GM21423 (cell line): ENCODE data around the gene CCNL2.
A peak's percentile ranks its signal among the peaks of the same experiment; 100 is the strongest.

ENCODE experiments used
- ATAC-seq: cut with Tn5 transposase; IDR thresholded peaks from one replicate; pipeline ENCODE4 v1.9.1; 2021; ENCODE audit warnings: mild to moderate bottlenecking, moderate library complexity; ENCODE audit not compliant: unreplicated experiment

The CCNL2 gene

GRCh38 chr1:1358433-1359271, 40.5 kb downstream of the CCNL2 start, which contains the start of gene MXRA8:
Gene MXRA8, minus strand, starts transcription at chr1:1358555. Its CDS starts 51 bp downstream, at chr1:1358504.
- no peak for ATAC-seq

- ATAC-seq: no peak
Measured at GRCh38 chr1:1357871-1358432, 41.2 kb downstream of the CCNL2 start.

- no peak for ATAC-seq
Measured at GRCh38 chr1:1356796-1357401, 42.2 kb downstream of the CCNL2 start.

- ATAC-seq: no peak
Measured at GRCh38 chr1:1356166-1356795, 42.9 kb downstream of the CCNL2 start.

- no peak for ATAC-seq
Measured at GRCh38 chr1:1355416-1355815, 43.7 kb downstream of the CCNL2 start.

DNA sequence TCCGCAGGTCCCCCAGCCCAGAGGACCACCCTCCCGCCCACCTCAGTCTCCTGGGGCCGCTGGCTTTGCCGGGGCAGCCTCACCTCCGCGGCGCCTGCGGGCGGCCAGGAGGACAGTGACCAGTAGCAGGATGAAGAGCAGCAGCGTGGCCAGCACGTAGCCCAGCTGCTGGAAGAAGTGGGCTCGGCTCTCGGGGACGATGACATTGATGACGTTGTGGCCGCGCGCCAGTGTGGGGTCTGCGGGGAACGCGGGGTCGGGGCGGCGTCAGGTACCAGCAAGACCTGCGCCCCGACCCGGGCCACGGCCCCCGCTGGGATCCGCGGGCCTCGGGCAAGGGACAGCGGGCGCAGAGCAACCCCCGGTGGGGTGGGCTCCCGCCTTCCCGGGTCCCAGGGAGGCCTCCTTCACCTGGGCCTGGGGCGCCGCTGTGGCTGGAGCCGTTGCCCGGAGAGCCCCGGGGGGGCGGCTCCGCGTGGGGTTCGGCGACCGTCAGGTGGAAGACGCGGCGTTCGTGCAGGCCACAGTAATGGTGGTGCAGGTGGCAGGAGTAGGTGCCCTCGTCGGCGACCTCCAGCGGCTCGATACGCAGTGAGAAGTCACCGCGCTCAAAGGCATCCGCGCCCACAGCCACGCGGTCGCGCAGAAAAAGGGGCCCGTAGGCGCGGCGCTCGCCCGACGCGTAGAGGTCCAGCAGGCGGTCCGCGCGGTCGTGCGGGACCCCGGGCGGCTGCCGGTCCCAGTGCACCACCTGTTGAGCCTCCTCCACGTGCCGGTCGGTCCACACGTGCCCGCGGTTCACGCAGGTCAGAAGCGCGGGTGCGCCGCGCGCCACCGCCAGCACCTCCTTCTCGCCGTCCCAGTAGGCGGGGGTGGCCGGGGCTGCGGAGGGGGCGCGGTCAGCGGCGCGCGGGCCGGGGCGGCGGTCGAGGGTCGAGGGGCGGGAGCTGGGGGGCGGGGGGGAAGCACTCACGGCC, 44.6 kb downstream of the CCNL2 start:
- ATAC-seq: no peak

DNA sequence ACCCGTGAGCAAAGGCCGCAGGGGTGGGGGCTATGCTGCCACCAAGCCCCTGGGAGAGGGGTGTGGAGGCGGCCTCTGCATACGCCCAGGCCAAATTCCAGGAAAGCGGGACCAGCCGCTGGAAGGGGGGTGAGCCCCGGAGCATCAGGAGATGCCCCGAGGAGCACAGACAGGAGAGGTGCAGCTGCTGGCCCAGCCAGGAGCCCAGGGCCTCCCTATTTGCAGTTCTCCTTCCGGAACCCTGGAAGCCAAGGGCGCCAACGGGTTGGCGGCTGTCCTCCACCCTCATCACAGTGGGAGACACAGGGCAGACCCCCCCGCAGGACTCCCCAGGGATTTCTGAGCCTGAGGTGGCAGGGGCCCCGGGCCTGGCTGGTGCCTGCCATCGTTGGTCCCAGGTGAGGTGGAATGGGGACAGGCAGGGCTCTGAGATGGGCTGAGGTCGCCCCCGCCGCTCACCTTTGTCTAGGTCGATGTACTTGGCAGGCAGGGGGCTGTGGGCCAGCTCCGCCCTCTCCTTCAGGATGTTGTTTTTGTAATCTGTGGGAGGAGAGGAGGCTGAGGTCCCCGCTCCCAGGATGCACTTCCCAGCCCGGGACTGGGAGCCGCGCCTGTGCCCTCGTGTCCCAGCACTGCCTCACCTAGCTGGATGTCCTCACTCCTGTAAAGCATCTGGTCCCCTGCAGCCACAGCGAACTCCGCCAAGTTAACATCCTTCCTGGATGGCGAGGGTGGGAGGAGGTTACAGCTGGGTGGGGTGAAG, 45.6 kb downstream of the CCNL2 start:
- no peak for ATAC-seq

GRCh38 chr1:1352786-1353388, 46.2 kb downstream of the CCNL2 start:
- no peak for ATAC-seq

DNA sequence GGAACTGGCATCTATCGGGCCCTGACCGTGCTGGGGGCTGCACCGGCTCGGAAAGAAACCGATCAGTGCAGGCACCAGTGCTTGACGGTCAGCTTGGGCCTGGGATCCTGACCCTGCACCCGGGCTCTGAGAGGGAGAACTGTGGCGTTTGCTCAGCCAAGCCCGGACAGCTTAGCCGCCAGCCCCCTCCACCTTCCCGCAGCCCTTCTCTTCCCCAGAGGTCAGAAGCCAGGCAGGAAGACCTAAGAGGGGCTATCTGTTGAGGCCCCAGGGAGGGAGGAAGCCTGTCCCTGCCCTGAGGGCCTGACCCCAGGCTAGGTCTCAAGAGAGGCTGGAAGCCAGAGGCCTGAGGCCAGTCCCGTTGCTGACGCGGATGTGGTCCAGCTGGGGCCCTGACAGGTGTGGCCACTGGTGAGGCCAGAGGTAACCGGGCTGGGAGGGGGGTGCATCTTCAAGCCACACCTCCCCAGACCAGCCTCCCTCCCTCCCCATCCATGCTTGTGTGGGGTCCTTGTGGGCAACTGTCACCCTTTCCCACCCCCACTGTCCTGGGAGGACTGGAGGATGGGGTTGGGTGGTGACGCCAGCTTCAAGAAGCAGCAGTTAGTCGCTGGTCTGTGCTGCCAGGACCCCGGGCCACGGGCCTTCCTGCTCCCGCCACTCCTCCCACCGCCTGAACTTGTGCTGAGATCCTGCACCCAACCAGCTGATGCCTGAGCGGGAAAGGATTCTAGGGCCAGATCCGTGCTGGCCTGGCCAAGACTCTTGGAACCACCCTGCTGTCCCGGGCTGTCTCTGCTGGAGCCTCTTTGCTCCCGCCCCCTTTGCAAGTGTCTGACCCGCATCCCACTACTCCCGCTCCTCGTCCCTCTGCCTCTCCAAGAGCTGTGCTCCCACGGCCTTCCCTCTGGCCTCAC, 47.4 kb downstream of the CCNL2 start:
- no peak for ATAC-seq

DNA sequence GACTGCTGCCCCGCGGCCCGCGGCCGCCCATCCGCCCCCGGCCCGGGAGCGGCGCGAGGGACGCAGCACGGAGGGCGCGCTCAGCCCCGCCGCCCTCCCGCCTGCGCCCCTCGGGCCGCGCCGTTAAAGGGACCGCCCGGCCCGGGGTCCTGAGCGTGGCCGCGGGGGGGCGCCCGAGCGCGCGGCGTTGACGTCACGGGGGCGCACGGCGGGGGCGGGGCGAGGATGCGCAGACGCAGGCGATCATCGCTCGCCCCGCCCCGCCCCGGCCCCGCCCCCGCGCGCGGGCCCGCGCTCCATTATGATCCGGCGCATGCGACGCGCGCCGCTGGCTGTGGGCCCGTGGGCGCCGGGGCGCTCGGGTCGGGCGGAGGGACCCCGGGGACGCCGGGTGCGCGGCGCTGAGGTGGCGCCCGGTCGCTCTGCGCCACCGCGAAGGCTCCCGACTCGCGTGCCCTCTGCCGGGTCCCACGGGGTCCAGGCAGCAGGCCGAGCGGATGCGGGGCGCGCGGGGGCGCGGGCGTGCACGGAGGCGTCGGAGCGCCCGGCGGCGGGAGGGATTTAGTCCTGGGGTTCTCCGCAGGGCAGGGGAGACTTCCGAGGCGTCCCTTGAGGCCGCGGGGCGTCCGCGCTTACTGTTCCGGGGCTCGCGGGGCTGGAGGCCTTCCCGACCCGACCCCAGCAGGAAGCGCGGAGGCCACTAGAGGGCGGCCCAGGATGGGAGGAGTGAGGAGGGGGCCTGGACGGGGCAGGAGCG, 49.7 kb downstream of the CCNL2 start, which contains the start of gene DVL1:
DVL1 (minus strand) TSS at position 163 of the 757 bp plus-strand sequence. CDS start 353 bp downstream, outside the sequence.
- ATAC-seq: peak; percentile 64

DNA sequence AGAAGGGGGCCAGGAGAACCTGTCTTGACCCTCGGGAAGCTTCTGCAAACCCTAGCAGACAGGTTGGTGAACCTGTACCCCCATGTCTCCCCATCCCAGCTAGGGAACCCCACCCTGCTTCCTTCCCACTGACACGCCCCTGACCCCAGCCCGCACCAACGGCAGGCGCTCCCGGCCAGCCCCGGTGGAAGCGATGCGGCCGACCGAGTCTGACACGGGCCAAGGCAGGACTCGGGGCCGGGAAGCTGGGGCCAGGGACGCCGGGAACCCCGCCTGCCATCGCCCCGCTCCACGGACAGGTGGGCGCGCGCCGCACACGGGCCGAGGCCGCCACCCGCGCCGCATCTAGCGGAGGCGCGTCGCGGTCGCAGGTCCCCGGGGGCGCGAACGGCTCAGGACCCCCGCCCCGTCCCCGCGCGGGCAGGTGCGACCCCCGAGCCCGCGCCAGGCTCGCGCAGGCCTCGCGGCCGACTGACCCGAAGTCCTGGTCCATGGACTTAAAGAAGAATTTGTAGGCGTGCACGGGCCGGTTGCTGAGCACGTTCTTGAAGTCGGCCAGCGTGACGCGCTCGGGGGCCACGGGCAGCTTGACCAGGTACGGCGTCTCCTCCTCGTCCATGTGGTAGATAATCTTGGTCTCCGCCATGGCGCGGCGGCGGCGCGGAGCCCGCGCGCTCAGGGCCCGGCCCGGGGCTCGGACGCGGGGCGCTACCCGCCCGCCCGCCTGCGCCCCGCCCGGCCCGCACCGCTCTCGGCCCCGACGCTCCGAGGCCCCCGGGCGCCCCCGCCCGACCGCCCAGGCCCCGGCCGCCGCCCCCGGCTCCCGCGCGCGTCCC, 50.5 kb downstream of the CCNL2 start:
- peak; percentile 32 for ATAC-seq

GRCh38 chr1:1347663-1348419, 51.3 kb downstream of the CCNL2 start:
- ATAC-seq: no peak

DNA sequence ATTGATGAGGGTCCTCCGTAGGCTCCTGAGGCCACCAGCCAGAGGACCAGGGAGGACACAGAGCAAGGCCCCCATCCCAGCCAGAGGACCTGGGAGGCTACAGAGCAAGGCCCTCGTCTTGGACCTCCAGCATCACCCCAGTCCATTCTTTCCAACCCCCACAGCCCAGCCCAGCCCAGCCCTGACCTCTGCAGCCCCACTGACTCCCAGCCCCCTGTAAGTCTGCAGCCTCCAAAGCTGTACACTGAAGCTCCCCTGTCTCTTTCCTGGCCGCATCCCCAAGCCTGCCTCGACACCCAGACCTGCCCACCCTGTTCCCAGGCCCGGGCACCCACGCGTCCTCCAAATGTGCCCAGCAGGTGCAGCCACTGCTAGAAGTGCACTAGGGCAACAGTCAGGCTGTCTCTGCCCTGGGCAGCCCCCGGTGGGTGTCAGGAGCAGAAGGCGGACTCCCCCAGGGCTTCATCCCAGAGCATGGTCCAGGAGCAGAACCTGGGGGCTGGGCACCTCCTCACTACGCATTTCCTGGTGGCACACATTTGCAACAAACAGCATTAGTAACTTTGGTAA, 52.0 kb downstream of the CCNL2 start:
- ATAC-seq: no peak

- no peak for ATAC-seq
Measured at GRCh38 chr1:1346501-1346890, 52.6 kb downstream of the CCNL2 start.

- ATAC-seq: no peak
Measured at GRCh38 chr1:1345860-1346500, 53.2 kb downstream of the CCNL2 start.
